Keratinocyte (primary cell): Measurements from ENCODE around the gene ZCCHC24. TPM values are rescaled to one million over a fixed set of nuclear protein-coding genes. Genes with fewer than 3 reads are reported as not detected.

Experiments
- DNase-seq: peaks from one replicate; pipeline ENCODE4 v3.0.0-alpha.2; 2011; ENCODE audit warnings: low read depth, missing footprints, low spot score
- FAIRE-seq: peaks from 2 replicates; lab custom pipeline; 2011; peaks lifted over from hg19 to GRCh38; lab: Jason Lieb, UNC
- H2AFZ ChIP-seq: 2 replicates; pipeline ENCODE4 v1.6.0; 2012; ENCODE audit warnings: low read length, control low read depth, inconsistent platforms; ENCODE audit not compliant: control insufficient read depth
- H3K27ac ChIP-seq: 2 replicates; pipeline ENCODE4 v1.5.1; 2011; ENCODE audit warnings: low read length; ENCODE audit not compliant: control insufficient read depth, insufficient read depth
- H3K27me3 ChIP-seq: 3 replicates; pipeline ENCODE4 v1.6.0; 2011; ENCODE audit warnings: low read length; ENCODE audit not compliant: control insufficient read depth, insufficient read depth; ENCODE audit errors: extremely low read depth
- H3K36me3 ChIP-seq, 2 experiments: 2 replicates in 1 of 2; 3 replicates in 1 of 2; pipeline ENCODE4 v1.5.1; 2011; ENCODE audit warnings: low read length in 2 of 2, mild to moderate bottlenecking in 1 of 2; ENCODE audit not compliant: control insufficient read depth in 2 of 2, insufficient read depth in 2 of 2; ENCODE audit errors: extremely low read depth in 1 of 2
- H3K4me1 ChIP-seq: 3 replicates; pipeline ENCODE4 v1.5.1; 2011; ENCODE audit warnings: low read length; ENCODE audit not compliant: control insufficient read depth, insufficient read depth; ENCODE audit errors: extremely low read depth
- H3K4me2 ChIP-seq: 3 replicates; pipeline ENCODE4 v1.6.0; 2011; ENCODE audit warnings: low read depth, low read length; ENCODE audit not compliant: control insufficient read depth, insufficient read depth; ENCODE audit errors: extremely low read depth
- H3K4me3 ChIP-seq, 3 experiments: fragments of 200-600 bp in 1 of 3; sonication (generic) in 1 of 3; 2 replicates in 2 of 3; 3 replicates in 1 of 3; pipeline ENCODE4 v1.5.1; 2011 to 2016; ENCODE audit warnings: low read length in 3 of 3, mild to moderate bottlenecking in 3 of 3, control low read depth in 2 of 3, inconsistent platforms in 1 of 3, low read depth in 1 of 3, mixed read lengths in 1 of 3, mixed run types in 1 of 3, moderate library complexity in 1 of 3; ENCODE audit not compliant: control insufficient read depth in 2 of 3, insufficient read depth in 2 of 3; ENCODE audit errors: extremely low read depth in 1 of 3
- H3K79me2 ChIP-seq: 2 replicates; pipeline ENCODE4 v1.6.0; 2012; ENCODE audit warnings: low read length; ENCODE audit not compliant: control insufficient read depth, insufficient read depth
- H3K9ac ChIP-seq: 3 replicates; pipeline ENCODE4 v1.6.0; 2011; ENCODE audit warnings: low read length; ENCODE audit not compliant: control insufficient read depth, insufficient read depth; ENCODE audit errors: extremely low read depth
- H3K9me1 ChIP-seq: 3 replicates; pipeline ENCODE4 v1.6.0; 2011; ENCODE audit warnings: low read length; ENCODE audit not compliant: control insufficient read depth, insufficient read depth; ENCODE audit errors: extremely low read depth
- H3K9me3 ChIP-seq: 2 replicates; pipeline ENCODE4 v1.5.1; 2012; ENCODE audit warnings: low read depth, low read length; ENCODE audit not compliant: control insufficient read depth
- H4K20me1 ChIP-seq: 3 replicates; pipeline ENCODE4 v1.6.0; 2011; ENCODE audit warnings: low read length; ENCODE audit not compliant: control insufficient read depth, insufficient read depth; ENCODE audit errors: extremely low read depth
- EZH2 ChIP-seq: IDR thresholded peaks from one replicate; pipeline ENCODE4 v1.6.1; 2012; ENCODE audit warnings: inconsistent platforms, mild to moderate bottlenecking, low read length, moderate library complexity
- dilution Hi-C: fragments of 300-500 bp; cut with MboI; formaldehyde crosslinking; loops from one replicate; pipeline ENCODE4 v1.7.0; 2020; ENCODE audit warnings: low sequenced_read_pairs; ENCODE audit not compliant: extremely low pct_ligation_motif_present
- polyA plus RNA-seq, 5 experiments: library from polyadenylated mRNA; depleted of rRNA in 3 of 5; stranded (reverse) in 3 of 5; stranded (forward) in 1 of 5; unstranded in 1 of 5; fragments of >200 nt; gene quantifications; 1 replicate in 1 of 5; 2 replicates in 3 of 5; 3 replicates in 1 of 5; pipeline versions ENCODE4 v1.2.1 to v1.2.3, GENCODE V29; 2011 to 2012; ENCODE audit warnings: missing spikeins in 2 of 5, low read depth in 1 of 5, low replicate concordance in 1 of 5
- TF ChIP-seq, protein P1 (sequence below), 3 experiments: IDR thresholded peaks in 1 of 3; conservative IDR thresholded peaks in 1 of 3; optimal IDR thresholded peaks in 1 of 3; 2 replicates in 2 of 3; 3 replicates in 1 of 3; pipeline versions ENCODE3 to v1.5.1; 2011; ENCODE audit warnings: low read length in 3 of 3, mild to moderate bottlenecking in 3 of 3, moderate library complexity in 2 of 3, control low read depth in 1 of 3, inconsistent platforms in 1 of 3; ENCODE audit not compliant: insufficient read depth in 2 of 3; ENCODE audit errors: extremely low read depth in 1 of 3

The ZCCHC24 gene
- polyA plus RNA-seq, 1 donor (not counting 4 experiments of a cell fraction or from before 2014, with no cell fraction given): 0.96 TPM

DNA sequence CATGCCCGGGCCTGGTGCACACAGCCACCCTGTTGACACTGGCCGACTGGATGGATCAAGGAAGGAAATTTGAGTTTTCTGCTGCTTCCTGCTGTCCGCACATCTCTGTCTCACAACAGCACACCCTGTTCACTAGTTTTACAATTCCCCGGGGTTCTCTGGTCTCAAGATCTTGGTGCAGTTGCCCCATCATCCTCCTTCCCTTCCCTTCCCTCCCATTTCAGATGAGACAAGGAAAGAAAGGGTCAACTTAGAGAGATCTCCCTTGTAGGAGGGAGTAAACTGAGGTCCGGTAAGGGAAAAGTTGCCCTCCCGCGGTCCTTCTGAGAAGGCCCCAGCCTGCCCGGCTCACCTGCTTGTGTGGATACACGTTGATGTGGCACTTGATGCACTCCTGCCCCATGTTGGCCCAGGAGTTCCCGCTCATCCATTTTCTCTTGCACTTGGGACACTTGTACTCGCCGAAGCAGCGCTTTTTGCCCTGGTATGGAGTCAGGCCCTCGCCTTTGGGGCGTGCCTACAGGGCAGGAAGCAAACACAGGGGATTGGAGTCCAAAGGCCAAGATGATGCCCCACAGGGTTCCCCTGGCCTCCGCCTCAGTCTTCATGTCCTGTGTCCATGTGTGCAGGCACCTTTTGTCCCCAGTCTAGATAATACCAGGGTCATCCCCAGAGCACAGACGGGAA is 51.4 kb downstream of the ZCCHC24 start:
- H3K79me2 ChIP-seq: no peaks in the 10 kb centered on the region
- H4K20me1 ChIP-seq: no peaks in the 10 kb centered on the region
- H3K4me1 ChIP-seq: no peaks in the 10 kb centered on the region
- no peaks in the 10 kb centered on the region for H3K9me3 ChIP-seq
- no peak overlapping the region for H3K9ac ChIP-seq
- FAIRE-seq (no peak), DNase-seq (no peak)
- TF ChIP-seq EZH2: no peak
- TF ChIP-seq, protein P1, sequence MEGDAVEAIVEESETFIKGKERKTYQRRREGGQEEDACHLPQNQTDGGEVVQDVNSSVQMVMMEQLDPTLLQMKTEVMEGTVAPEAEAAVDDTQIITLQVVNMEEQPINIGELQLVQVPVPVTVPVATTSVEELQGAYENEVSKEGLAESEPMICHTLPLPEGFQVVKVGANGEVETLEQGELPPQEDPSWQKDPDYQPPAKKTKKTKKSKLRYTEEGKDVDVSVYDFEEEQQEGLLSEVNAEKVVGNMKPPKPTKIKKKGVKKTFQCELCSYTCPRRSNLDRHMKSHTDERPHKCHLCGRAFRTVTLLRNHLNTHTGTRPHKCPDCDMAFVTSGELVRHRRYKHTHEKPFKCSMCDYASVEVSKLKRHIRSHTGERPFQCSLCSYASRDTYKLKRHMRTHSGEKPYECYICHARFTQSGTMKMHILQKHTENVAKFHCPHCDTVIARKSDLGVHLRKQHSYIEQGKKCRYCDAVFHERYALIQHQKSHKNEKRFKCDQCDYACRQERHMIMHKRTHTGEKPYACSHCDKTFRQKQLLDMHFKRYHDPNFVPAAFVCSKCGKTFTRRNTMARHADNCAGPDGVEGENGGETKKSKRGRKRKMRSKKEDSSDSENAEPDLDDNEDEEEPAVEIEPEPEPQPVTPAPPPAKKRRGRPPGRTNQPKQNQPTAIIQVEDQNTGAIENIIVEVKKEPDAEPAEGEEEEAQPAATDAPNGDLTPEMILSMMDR (optimal IDR thresholded peaks at IDR 0.05 in 1 of 3, IDR thresholded peaks at IDR 0.05 in 1 of 3, conservative IDR thresholded peaks at IDR 0.05 in 1 of 3; ENCODE audit: extremely low read depth in 1 of 3, insufficient read depth in 2 of 3, low read length in 3 of 3): no peak
- H2AFZ ChIP-seq: no peak overlapping the region
- no peaks in the 10 kb centered on the region for H3K9me1 ChIP-seq
- no peak overlapping the region for H3K4me2 ChIP-seq
- dilution Hi-C loops: no loop called here
- no peak overlapping the region for H3K4me3 ChIP-seq
- H3K27ac ChIP-seq: no peak overlapping the region
- no peaks in the 10 kb centered on the region for H3K36me3 ChIP-seq
- H3K27me3 ChIP-seq: no peaks in the 10 kb centered on the region

DNA sequence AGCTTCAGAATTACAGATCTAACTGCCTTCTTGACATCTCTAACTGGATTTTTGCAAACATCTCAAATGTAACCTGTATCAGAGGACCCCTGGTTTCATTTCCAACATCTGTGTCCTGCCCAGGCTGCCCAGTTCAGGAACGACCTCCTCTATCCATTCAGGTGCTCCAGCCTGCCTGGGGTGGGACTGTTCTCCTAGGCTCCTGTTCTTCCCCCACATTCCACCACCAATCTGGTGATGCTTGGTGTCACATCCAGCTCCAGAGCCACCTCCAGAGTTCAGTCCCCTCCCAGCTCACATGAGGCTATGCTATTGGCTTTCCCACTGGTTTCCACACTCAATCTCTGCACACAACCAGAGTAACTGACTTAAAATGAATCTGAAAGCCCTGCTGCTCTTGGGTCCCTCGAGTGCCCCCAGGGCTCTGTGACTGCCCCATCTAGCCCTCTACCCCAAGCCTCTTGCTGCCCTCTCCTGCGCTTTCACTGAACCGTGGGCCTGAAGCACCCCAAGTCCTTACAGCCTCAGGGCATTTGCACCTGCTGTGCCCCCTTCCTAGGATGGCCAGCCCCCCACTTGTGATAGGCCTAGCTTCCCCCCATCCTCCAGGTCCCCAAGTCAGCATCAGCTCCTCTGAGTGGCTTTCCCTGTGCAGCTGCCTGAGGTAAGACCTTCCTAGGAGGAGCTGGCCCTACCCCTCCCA is 52.1 kb downstream of the ZCCHC24 start:
- FAIRE-seq (no peak), DNase-seq (no peak)
- no peak overlapping the region for H3K4me3 ChIP-seq
- no peaks in the 10 kb centered on the region for H3K79me2 ChIP-seq
- H3K36me3 ChIP-seq: no peaks in the 10 kb centered on the region
- H3K4me2 ChIP-seq: no peak overlapping the region
- H3K9me1 ChIP-seq: no peaks in the 10 kb centered on the region
- dilution Hi-C loops: no loop called here
- H2AFZ ChIP-seq: no peak overlapping the region
- TF ChIP-seq, protein P1 (optimal IDR thresholded peaks at IDR 0.05 in 1 of 3, IDR thresholded peaks at IDR 0.05 in 1 of 3, conservative IDR thresholded peaks at IDR 0.05 in 1 of 3; ENCODE audit: extremely low read depth in 1 of 3, insufficient read depth in 2 of 3, low read length in 3 of 3): no peak
- TF ChIP-seq EZH2: no peak
- no peaks in the 10 kb centered on the region for H3K4me1 ChIP-seq
- no peak overlapping the region for H3K9ac ChIP-seq
- no peaks in the 10 kb centered on the region for H3K27me3 ChIP-seq
- H4K20me1 ChIP-seq: no peaks in the 10 kb centered on the region
- no peak overlapping the region for H3K27ac ChIP-seq
- no peaks in the 10 kb centered on the region for H3K9me3 ChIP-seq
